ENCODE results near the gene SLC49A3. TPM values are rescaled to one million over a fixed set of nuclear protein-coding genes. Genes with fewer than 3 reads are reported as not detected.
A peak's percentile ranks its signal among the peaks of the same experiment; 100 is the strongest.
"Not testable (repeated sequence)": the region's sequence is repeated elsewhere in the genome, so short reads cannot be mapped to it uniquely, and the experiment has no call there.

Gene SLC49A3
- total RNA-seq, 1 donor from 2014 or later, result 2.3 TPM

- Mint-ChIP-seq H3K4me1 (peaks cover 40% of the 10 kb centered on the region), H3K36me3 (ENCODE audit: low read depth) (peaks cover 28% of the 10 kb centered on the region), H3K4me3 (peak overlapping the region; percentile 88), H3K27ac (peak overlapping the region; percentile 75), H3K27me3 (no peaks in the 10 kb centered on the region), H3K9me3 (no peaks in the 10 kb centered on the region)
- ChIA-PET CTCF (interaction anchor here (0.9 kb wide), 1 partner anchor 312 kb away, joined by 3 read pairs; no protein-coding TSS in a partner anchor), POLR2A (interaction anchor here (0.5 to 3.2 kb wide), 6 partner anchors 10 to 25 kb away, joined by 3 to 48 read pairs (median 3); no protein-coding TSS in a partner anchor)
- intact Hi-C loops (cut with micrococcal nuclease), result loop anchor here (2.0 kb wide), 2 partner anchors 258 to 312 kb away; partner anchors contain the start of genes GAK, IDUA and TMEM175
- no peak for TF ChIP-seq CTCF (IDR thresholded peaks at IDR 0.05)
- DNase-seq, result no peak
- ATAC-seq (ENCODE audit: low read depth), result no peak
These were observed 13.7 kb downstream of the SLC49A3 start for GRCh38 chr4:675036-675882.

- ChIA-PET POLR2A (interaction anchor here (0.5 to 3.2 kb wide), 14 partner anchors 11 to 550 kb away, joined by 3 to 56 read pairs (median 6); partner anchors contain the start of genes GAK, TMEM175, ZNF141 and ZNF718), CTCF (interaction anchor here (1.2 to 1.6 kb wide), 3 partner anchors 10 to 26 kb away, joined by 3 to 10 read pairs (median 3); no protein-coding TSS in a partner anchor)
- Mint-ChIP-seq H3K4me3 (peak within 1 kb of the TSS; percentile 88), H3K4me1 (peaks cover 34% of the 10 kb centered on the region), H3K9me3 (no peaks in the 10 kb centered on the region), H3K36me3 (ENCODE audit: low read depth) (peaks cover 29% of the 10 kb centered on the region), H3K27ac (peak within 1 kb of the TSS; percentile 75), H3K27me3 (no peaks in the 10 kb centered on the region)
- DNase-seq (peak; percentile 99), ATAC-seq (ENCODE audit: low read depth) (peak; percentile 81)
- intact Hi-C loops (cut with micrococcal nuclease), result loop anchor here (1.0 to 2.0 kb wide), 11 partner anchors 10 to 1038 kb away; partner anchors contain the start of genes GAK, IDUA, PCGF3 and PIGG
- peak; percentile 46 for TF ChIP-seq CTCF (IDR thresholded peaks at IDR 0.05)
These were observed 14.5 kb downstream of the SLC49A3 start, which contains the start of the genes ATP5ME and MYL5 for GRCh38 chr4:674172-675035. Gene ATP5ME, minus strand, starts transcription at chr4:674276. Its CDS starts 29 bp downstream, at chr4:674247. Gene MYL5, plus strand, starts transcription at chr4:674542. Its CDS starts 3,485 bp downstream, at chr4:678027.

- intact Hi-C loops (cut with micrococcal nuclease), result loop anchor here (1.0 to 2.0 kb wide), 11 partner anchors 9 to 1039 kb away; partner anchors contain the start of genes GAK, IDUA, PCGF3 and PIGG
- no peaks in the 10 kb centered on the region for H3K9me3 Mint-ChIP-seq
- POLR2A ChIA-PET, result interaction anchor here (0.8 to 3.2 kb wide), 12 partner anchors 10 to 549 kb away, joined by 3 to 56 read pairs (median 7); partner anchors contain the start of genes GAK, TMEM175, ZNF141 and ZNF718
- no peak for DNase-seq
- ATAC-seq (ENCODE audit: low read depth), result no peak
- H3K4me1 Mint-ChIP-seq, result peaks cover 34% of the 10 kb centered on the region
- H3K36me3 Mint-ChIP-seq (ENCODE audit: low read depth), result peaks cover 29% of the 10 kb centered on the region
- TF ChIP-seq CTCF (IDR thresholded peaks at IDR 0.05), result no peak
- peak overlapping the region; percentile 88 for H3K4me3 Mint-ChIP-seq
- H3K27me3 Mint-ChIP-seq, result no peaks in the 10 kb centered on the region
- CTCF ChIA-PET, result interaction anchor here (1.2 to 1.6 kb wide), 3 partner anchors 9 to 27 kb away, joined by 3 to 10 read pairs (median 3); no protein-coding TSS in a partner anchor
- peak overlapping the region; percentile 30 for H3K27ac Mint-ChIP-seq
These were observed 15.4 kb downstream of the SLC49A3 start for GRCh38 chr4:673349-674091.

GRCh38 chr4:671769-672168 is 17.2 kb downstream of the SLC49A3 start:
- ChIA-PET CTCF (interaction anchor here (0.9 kb wide), 1 partner anchor 427 kb away, joined by 4 read pairs; no protein-coding TSS in a partner anchor), POLR2A (interaction anchor here (0.7 kb wide), 1 partner anchor 20 kb away, joined by 3 read pairs; no protein-coding TSS in a partner anchor)
- intact Hi-C loops (cut with micrococcal nuclease), result no loop called here
- H3K4me1 Mint-ChIP-seq, result peaks cover 23% of the 10 kb centered on the region
- H3K9me3 Mint-ChIP-seq, result no peaks in the 10 kb centered on the region
- DNase-seq, result no peak
- H3K4me3 Mint-ChIP-seq, result no peak overlapping the region
- no peak overlapping the region for H3K27ac Mint-ChIP-seq
- peaks cover 29% of the 10 kb centered on the region for H3K36me3 Mint-ChIP-seq (ENCODE audit: low read depth)
- no peak for TF ChIP-seq CTCF (IDR thresholded peaks at IDR 0.05)
- no peaks in the 10 kb centered on the region for H3K27me3 Mint-ChIP-seq
- ATAC-seq (ENCODE audit: low read depth), result no peak

- H3K9me3 Mint-ChIP-seq; H3K4me3 Mint-ChIP-seq; intact Hi-C loops (cut with micrococcal nuclease); ATAC-seq (ENCODE audit: low read depth); POLR2A ChIA-PET; CTCF ChIA-PET; DNase-seq; H3K27me3 Mint-ChIP-seq; H3K27ac Mint-ChIP-seq: not testable (repeated sequence)
- H3K4me1 Mint-ChIP-seq, result peaks cover 11% of the 10 kb centered on the region
- H3K36me3 Mint-ChIP-seq (ENCODE audit: low read depth), result peaks cover 29% of the 10 kb centered on the region
These were observed 19.0 kb downstream of the SLC49A3 start for GRCh38 chr4:669806-670559.

- intact Hi-C loops (cut with micrococcal nuclease); H3K4me3 Mint-ChIP-seq; CTCF ChIA-PET; H3K27me3 Mint-ChIP-seq; DNase-seq; H3K9me3 Mint-ChIP-seq; ATAC-seq (ENCODE audit: low read depth); H3K27ac Mint-ChIP-seq; POLR2A ChIA-PET: not testable (repeated sequence)
- peaks cover 29% of the 10 kb centered on the region for H3K36me3 Mint-ChIP-seq (ENCODE audit: low read depth)
- H3K4me1 Mint-ChIP-seq, result peaks cover 13% of the 10 kb centered on the region
These were observed 20.7 kb downstream of the SLC49A3 start for GRCh38 chr4:668219-668618.
